HG03039 (cell line): ENCODE results near the gene LRP6.
"Not testable (repeated sequence)": the region's sequence is repeated elsewhere in the genome, so short reads cannot be mapped to it uniquely, and the experiment has no call there.

Experiments used
- ATAC-seq: cut with Tn5 transposase; IDR thresholded peaks from one replicate; pipeline ENCODE4 v1.9.1; 2021; ENCODE audit warnings: mild to moderate bottlenecking, moderate library complexity; ENCODE audit not compliant: unreplicated experiment

Gene LRP6

DNA sequence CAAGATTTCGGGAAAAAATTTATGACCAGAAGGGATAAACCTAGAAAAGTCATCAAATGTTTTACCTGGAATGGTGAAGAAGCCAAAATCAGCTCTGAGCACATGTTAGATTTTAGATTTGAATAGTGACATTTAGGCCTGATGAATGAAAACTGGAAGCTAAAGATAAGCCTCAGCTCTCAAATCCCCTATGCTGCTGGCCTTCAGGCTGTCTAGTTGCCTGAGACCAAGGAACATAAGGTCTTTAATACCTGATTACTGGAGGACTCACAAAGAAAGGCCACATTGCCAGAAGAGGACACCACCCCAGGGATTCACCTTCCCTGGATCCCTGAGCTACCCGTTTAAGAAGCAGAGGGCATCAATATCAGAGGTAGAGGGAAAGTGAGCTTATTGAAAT lies 139.5 kb downstream of the LRP6 start:
- ATAC-seq, result no peak

DNA sequence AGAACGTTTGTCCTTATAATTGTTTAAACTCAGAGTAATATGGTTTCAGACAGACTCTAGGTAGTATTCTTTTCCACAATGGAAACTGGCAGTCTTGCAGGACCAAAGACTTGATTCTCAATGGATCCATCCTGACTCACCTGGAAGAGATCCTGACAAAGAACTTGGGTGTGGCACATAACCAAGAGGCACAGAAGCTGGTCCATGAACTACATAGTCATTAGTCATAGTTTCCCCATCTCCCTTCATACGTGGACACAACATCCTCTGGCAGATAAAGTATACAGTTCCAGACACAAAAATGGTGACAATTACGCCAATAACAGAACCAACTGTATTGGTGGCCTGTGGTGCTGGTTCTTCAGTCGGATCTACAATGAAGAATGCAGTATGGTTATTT lies 140.3 kb downstream of the LRP6 start:
- ATAC-seq, result no peak

DNA sequence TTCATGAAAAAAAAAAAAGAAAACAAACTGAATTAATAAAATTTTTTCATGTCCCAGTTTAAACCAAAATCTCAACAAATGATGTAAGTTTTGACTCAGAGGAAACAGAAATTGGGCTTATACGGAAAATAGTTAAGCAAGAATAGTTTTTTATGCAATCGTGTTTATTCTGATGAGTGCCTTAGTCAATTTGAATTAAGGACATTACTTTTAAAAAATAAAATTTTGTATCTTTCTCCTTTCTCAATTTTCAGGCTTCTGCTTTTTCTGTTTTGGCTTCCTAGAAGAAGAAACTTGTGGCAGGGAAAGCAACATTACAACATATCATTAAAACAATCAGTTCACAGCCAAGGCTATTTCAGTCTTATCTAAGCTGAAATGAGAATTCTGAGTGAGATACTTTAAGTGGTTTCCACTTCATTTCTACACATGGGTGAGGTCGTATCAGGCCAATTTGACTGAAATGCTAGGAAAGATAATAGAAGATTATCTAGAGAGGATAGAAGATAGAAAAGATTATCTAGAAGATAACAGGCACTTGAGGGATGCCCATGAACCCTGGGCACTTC lies 143.7 kb downstream of the LRP6 start:
- ATAC-seq, result no peak

- no peak for ATAC-seq
These were observed 145.8 kb downstream of the LRP6 start for GRCh38 chr12:12121061-12121460.

DNA sequence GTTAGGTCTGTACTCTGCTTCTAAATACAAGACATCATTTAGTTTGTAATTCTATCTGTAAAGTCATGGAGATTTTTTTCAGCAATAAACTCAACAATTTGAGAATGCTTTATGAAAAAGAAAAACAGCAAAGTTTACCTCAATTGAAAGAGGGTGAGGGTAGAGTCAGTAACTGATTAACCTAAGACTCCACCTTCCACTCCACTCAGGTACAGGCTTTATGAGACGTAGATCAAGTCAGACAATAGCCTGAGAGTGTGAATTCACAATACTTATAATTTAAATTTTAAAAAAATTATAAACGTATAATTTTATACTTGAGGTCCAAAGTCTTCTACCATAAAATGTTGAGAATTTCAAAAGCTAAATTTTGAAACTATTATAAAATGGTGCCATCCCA lies 150.2 kb downstream of the LRP6 start:
- no peak for ATAC-seq

GRCh38 chr12:12115514-12115913 lies 151.3 kb downstream of the LRP6 start:
- ATAC-seq, result no peak

DNA sequence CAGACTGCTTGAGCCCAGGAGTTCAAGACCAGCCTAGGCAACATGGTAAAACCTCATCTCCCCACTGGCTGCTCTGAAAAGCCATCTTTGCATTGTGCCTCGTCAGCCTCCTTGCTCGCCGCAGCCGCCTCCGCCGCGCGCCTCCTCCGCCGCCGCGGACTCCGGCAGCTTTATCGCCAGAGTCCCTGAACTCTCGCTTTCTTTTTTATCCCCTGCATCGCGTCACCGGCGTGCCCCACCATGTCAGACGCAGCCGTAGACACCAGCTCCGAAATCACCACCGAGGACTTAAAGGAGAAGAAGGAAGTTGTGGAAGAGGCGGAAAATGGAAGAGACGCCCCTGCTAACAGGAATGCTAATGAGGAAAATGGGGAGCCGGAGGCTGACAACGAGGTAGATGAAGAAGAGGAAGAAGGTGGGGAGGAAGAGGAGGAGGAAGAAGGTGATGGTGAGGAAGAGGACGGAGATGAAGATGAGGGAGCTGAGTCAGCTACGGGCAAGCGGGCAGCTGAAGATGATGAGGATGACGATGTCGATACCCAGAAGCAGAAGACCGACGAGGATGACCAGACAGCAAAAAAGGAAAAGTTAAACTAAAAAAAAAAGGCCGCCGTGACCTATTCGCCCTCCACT lies 155.8 kb downstream of the LRP6 start:
- ATAC-seq, result not testable (repeated sequence)

GRCh38 chr12:12108441-12109058 lies 158.3 kb downstream of the LRP6 start:
- ATAC-seq, result no peak

GRCh38 chr12:12107678-12108077 lies 159.2 kb downstream of the LRP6 start:
- no peak for ATAC-seq

DNA sequence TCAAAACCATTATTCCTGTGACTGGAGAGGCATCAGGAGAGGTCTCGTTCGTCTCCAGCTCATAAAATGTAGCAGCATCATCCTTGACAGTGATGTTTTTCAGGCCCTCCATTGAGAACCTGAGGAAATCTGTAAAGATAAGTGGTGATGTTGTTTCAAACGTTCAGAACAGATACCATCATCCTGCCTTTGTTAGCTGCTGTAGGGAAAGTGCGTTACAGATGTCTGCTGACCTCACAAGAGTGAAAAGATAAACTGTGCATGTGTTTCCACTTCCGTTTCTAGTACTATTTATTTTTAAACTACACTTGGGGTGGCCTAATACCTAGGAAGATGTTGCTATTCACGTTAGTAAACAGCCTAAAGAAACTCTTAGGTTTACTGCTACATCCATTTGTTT lies 167.7 kb downstream of the LRP6 start:
- ATAC-seq, result no peak

GRCh38 chr12:12098691-12099015 lies 168.2 kb downstream of the LRP6 start:
- no peak for ATAC-seq

GRCh38 chr12:12097891-12098690 lies 168.8 kb downstream of the LRP6 start:
- no peak for ATAC-seq

- no peak for ATAC-seq
These were observed 171.8 kb downstream of the LRP6 start for GRCh38 chr12:12095021-12095420.

DNA sequence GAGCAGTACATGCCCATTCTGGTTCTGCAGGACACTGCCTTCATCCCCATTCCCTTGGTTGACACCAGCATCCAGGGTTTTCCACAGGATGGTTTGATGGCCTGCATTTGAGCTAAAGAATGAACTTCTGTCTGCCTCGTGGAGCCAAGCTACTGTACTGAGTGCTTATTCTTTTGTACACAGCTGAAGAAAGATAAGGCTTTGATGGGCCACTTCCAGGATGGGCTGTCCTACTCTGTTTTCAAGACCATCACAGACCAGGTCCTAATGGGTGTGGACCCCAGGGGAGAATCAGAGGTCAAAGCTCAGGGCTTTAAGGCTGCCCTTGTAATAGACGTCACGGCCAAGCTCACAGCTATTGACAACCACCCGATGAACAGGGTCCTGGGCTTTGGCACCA lies 172.4 kb downstream of the LRP6 start:
- ATAC-seq, result no peak

DNA sequence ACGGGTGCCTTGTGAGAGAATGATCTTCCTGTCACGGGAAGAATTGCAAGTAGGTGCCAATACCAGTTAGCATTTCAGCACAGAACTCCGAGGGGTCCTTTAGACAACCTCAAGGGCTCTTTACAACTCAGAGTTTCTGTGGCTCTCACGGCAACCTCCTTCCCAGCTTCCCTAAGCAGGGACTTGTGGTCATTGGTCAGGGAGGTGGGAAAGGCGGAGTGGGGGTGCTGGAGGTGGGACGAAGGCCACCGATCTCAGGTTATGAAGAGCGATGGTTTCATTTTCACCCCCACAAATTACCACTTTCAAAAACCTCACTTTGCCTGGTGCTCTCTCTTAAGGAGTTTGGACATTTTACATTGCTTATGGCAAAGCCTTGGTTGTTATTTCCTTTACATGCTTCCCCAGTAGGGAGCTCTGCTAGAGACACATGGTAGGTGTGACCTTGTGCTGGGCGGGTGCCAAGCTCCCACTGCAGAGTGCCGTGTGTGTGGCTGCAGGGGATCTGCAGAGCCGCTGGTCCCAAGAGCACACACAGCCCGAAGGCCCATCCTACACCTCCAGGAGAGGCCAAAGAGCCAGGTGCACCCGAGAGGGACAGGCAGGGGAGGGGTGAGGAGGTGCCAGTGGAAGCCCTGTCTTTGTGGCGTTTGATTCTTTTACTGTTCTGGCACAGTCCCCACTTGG lies 174.7 kb downstream of the LRP6 start:
- ATAC-seq, result no peak

GRCh38 chr12:12091071-12091470 lies 175.8 kb downstream of the LRP6 start:
- ATAC-seq, result no peak

DNA sequence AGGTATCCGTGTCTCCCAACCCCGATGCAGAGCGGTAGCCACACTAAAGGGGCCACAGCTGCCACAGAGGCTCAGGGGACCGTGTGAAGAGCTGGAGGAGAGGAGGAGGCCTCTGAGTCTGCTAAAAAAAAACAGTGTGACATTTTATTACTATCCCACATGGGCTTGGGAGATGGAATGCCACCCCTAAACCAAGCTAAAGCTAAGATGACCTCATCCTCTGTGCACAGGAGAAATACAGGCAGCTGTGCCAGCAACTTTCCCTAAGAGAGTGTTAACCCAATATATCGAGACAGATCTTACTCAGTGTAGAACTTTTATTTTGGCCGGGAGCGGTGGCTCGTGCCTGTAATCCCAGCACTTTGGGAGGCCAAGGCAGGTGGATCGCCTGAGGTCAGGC lies 178.1 kb downstream of the LRP6 start:
- ATAC-seq, result no peak

DNA sequence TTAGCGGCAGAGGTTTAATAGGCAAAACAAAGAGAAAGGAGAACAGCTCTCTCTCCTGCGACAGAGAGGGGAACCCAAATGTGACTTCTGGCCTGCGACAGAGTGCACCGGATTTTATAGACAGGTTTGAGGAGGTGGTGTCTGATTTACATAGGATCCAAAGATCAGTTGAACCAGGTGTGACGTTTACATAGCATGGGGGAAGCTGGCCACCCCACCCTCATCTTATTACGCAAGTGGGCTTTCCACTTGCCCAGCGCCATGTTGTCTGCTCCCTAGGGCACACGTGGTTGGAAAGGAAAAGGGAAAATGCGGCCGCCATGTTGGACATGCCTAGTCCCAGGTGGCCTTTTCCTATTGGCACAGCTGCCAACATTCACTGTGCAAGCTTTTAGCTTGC lies 178.7 kb downstream of the LRP6 start:
- no peak for ATAC-seq

DNA sequence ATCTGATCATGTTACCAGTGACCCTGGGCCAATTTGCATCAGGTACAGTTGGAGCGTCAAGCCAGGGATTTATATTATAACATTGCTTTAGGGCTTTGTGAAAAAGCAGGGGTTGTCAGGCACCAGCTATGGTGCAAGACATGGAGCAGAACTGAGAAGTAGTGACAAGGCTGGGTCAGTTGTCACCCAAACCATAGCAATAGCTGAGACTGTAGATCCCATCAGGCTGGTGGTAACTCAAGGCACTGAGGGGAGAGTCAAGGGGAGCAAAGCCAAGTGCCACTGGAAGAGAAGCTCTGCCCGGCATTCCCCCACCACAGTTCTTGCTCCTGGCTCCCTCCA lies 179.2 kb downstream of the LRP6 start:
- no peak for ATAC-seq

DNA sequence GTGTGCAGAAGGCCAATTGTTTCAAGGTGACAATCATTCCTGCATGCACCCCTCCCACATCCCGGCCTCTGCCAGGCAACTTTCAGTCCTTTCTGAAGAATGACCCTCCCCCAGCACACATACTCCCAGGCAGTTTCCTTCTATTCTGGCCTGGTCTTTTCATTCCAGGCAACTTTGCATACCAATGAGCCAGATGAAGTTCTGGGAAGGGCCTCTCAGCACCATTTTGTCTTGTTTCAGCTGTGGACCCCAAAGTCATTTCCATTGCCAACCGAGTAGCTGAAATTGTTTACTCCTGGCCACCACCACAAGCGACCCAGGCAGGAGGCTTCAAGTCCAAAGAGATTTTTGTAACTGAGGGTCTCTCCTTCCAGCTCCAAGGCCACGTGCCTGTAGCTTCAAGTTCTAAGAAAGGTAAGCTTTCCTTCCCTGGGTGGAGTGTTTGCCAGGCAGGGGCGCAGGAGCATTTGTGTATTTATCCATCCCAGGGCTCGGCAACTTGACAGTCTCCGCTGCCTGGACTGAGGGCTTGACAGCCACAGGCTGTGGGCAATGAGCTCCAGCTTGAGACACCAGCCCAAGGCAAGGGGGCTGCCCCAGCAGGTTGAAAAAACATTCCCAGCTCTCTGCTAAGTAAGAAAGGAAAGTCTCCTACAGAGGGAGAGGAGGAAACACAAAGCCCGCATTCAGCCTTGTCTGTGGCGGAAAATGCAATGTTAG lies 179.7 kb downstream of the LRP6 start:
- ATAC-seq, result no peak

DNA sequence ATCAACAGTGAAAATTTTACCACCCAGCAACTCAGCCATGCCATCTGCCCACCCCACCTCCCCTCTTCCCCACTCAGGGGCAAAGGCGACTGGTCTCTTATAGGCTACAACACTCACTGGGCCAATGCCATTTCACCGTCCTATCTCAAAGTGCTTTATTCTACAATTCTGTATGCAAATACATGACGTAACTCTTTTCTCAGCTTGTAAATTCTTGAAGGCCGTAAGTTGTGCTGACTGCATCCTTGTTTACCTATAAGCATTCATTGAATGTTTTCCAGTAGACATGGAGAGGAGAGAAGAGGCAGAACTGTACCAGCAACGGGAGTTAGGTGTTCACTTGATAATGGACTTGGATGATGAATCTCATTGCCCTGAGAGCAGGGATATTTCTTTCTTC lies 180.5 kb downstream of the LRP6 start:
- no peak for ATAC-seq
